ENCODE data around the gene ST8SIA1.

GRCh38 chr12:22262309-22262708, 72.2 kb downstream of the ST8SIA1 start:
- TF ChIP-seq CTCF (IDR thresholded peaks at IDR 0.05) (no peak), EP300 (IDR thresholded peaks at IDR 0.05) (no peak), POLR2A (IDR thresholded peaks at IDR 0.05) (no peak)

Measured in ovary (tissue), 3 donors.